ENCODE measurements around the gene JAZF1.

JAZF1 gene

GRCh38 chr7:27835376-27835775 is 345.2 kb downstream of the JAZF1 start:
- no peak for DNase-seq (ENCODE audit: low read depth in 2 of 2)

- DNase-seq (ENCODE audit: low read depth in 2 of 2), result no peak
Measured at GRCh38 chr7:27834179-27834921, 346.2 kb downstream of the JAZF1 start.

- no peak for DNase-seq (ENCODE audit: low read depth in 2 of 2)
Measured at GRCh38 chr7:27826357-27826756, 354.2 kb downstream of the JAZF1 start.

GRCh38 chr7:27825891-27826290 is 354.7 kb downstream of the JAZF1 start:
- no peak for DNase-seq (ENCODE audit: low read depth in 2 of 2)

- DNase-seq (ENCODE audit: low read depth in 2 of 2), result no peak
Measured at GRCh38 chr7:27822245-27822644, 358.4 kb downstream of the JAZF1 start.

GRCh38 chr7:27812706-27813105 is 367.9 kb downstream of the JAZF1 start:
- DNase-seq (ENCODE audit: low read depth in 2 of 2), result no peak

- no peak for DNase-seq (ENCODE audit: low read depth in 2 of 2)
Measured at GRCh38 chr7:27810186-27810585, 370.4 kb downstream of the JAZF1 start.

- no peak for DNase-seq (ENCODE audit: low read depth in 2 of 2)
Measured at GRCh38 chr7:27808626-27809025, 372.0 kb downstream of the JAZF1 start.

- no peak for DNase-seq (ENCODE audit: low read depth in 2 of 2)
Measured at GRCh38 chr7:27804139-27804538, 376.5 kb downstream of the JAZF1 start.

GRCh38 chr7:27802999-27803398 is 377.6 kb downstream of the JAZF1 start:
- DNase-seq (ENCODE audit: low read depth in 2 of 2), result no peak

GRCh38 chr7:27799212-27799611 is 381.4 kb downstream of the JAZF1 start:
- no peak for DNase-seq (ENCODE audit: low read depth in 2 of 2)

- no peak for DNase-seq (ENCODE audit: low read depth in 2 of 2)
Measured at GRCh38 chr7:27795977-27796376, 384.6 kb downstream of the JAZF1 start.

- no peak for DNase-seq (ENCODE audit: low read depth in 2 of 2)
Measured at GRCh38 chr7:27793780-27794179, 386.8 kb downstream of the JAZF1 start.

- DNase-seq (ENCODE audit: low read depth in 2 of 2), result no peak
Measured at GRCh38 chr7:27788437-27788836, 392.2 kb downstream of the JAZF1 start.

- DNase-seq (ENCODE audit: low read depth in 2 of 2), result no peak
Measured at GRCh38 chr7:27784399-27785053, 396.1 kb downstream of the JAZF1 start.

GRCh38 chr7:27782849-27783248 is 397.7 kb downstream of the JAZF1 start:
- DNase-seq (ENCODE audit: low read depth in 2 of 2), result no peak

- no peak for DNase-seq (ENCODE audit: low read depth in 2 of 2)
Measured at GRCh38 chr7:27781188-27781587, 399.4 kb downstream of the JAZF1 start.

Measured in stimulated activated CD8-positive, alpha-beta memory T cell treated with anti-CD3 and anti-CD28 coated beads, Interleukin-15, amount 100 ng/mL, for 4 hours (primary cell).